HepG2 (cell line): ENCODE measurements around the gene MYO7A. TPM values are rescaled to one million over a fixed set of nuclear protein-coding genes. Genes with fewer than 3 reads are reported as not detected.

Experiments used
- ARHGAP35 ChIP-seq: sonication (generic); formaldehyde crosslinking; IDR thresholded peaks from 2 replicates; pipeline ENCODE4 v1.9.0; 2022; ENCODE audit warnings: mild to moderate bottlenecking, inconsistent platforms, moderate library complexity, missing genetic modification reagents, borderline replicate concordance
- ARID2 ChIP-seq: sonication (generic); formaldehyde crosslinking; IDR thresholded peaks from 2 replicates; pipeline ENCODE4 v1.8.1; 2022; ENCODE audit warnings: mild to moderate bottlenecking, missing genetic modification reagents, borderline replicate concordance
- ATF1 ChIP-seq: IDR thresholded peaks from 2 replicates; pipeline ENCODE4 v1.6.1; 2016; ENCODE audit warnings: mild to moderate bottlenecking, control low read depth
- CBX5 ChIP-seq: sonication (generic); formaldehyde crosslinking; IDR thresholded peaks from 2 replicates; pipeline ENCODE4 v1.4.0; 2020; ENCODE audit warnings: missing genetic modification reagents, borderline replicate concordance
- CHCHD3 ChIP-seq: sonication (generic); formaldehyde crosslinking; IDR thresholded peaks from 2 replicates; pipeline ENCODE4 v1.8.0; 2022; ENCODE audit warnings: mild to moderate bottlenecking, missing genetic modification reagents, moderate library complexity
- CHD4 ChIP-seq: fragments of 200-600 bp; sonication (generic); IDR thresholded peaks from 2 replicates; pipeline ENCODE4 v1.7.0; 2017; ENCODE audit warnings: mild to moderate bottlenecking, low read length, borderline replicate concordance
- ELF1 ChIP-seq: sonication (generic); formaldehyde crosslinking; IDR thresholded peaks from 2 replicates; pipeline ENCODE4 v1.4.0; 2020; ENCODE audit warnings: missing genetic modification reagents
- ERF ChIP-seq: IDR thresholded peaks from 2 replicates; pipeline ENCODE4 v1.6.1; 2018; ENCODE audit warnings: missing biosample characterization, missing genetic modification reagents
- ISX ChIP-seq: sonication (generic); formaldehyde crosslinking; conservative IDR thresholded peaks from 2 replicates; pipeline ENCODE4 v1.5.0; 2020; ENCODE audit warnings: missing genetic modification reagents
- MED1 ChIP-seq: sonication (generic); formaldehyde crosslinking; IDR thresholded peaks from 2 replicates; pipeline ENCODE4 v1.4.0; 2020; ENCODE audit warnings: missing genetic modification reagents
- NBN ChIP-seq: fragments of 450-650 bp; conservative IDR thresholded peaks from 2 replicates; pipeline ENCODE4 v1.6.1; 2017
- NCOA5 ChIP-seq: sonication (generic); formaldehyde crosslinking; IDR thresholded peaks from 2 replicates; pipeline ENCODE4 v1.4.0; 2020; ENCODE audit warnings: missing genetic modification reagents
- NONO ChIP-seq, 2 experiments: fragments of 450-650 bp in 1 of 2; sonication (generic) in 1 of 2; formaldehyde crosslinking in 1 of 2; IDR thresholded peaks in 1 of 2; conservative IDR thresholded peaks in 1 of 2; 2 replicates each; pipeline versions ENCODE4 v1.6.1 to v1.8.0; 2017 to 2022; ENCODE audit warnings: mild to moderate bottlenecking in 1 of 2, missing genetic modification reagents in 1 of 2, moderate library complexity in 1 of 2
- NR2F2 ChIP-seq: IDR thresholded peaks from 2 replicates; pipeline ENCODE4 v1.6.1; 2012; ENCODE audit warnings: low read depth, inconsistent platforms, borderline replicate concordance
- PHF21A ChIP-seq: sonication (generic); formaldehyde crosslinking; IDR thresholded peaks from 2 replicates; pipeline ENCODE4 v1.5.0; 2020; ENCODE audit warnings: mild to moderate bottlenecking, missing genetic modification reagents
- RARA ChIP-seq: IDR thresholded peaks from 2 replicates; pipeline ENCODE4 v1.6.1; 2016; ENCODE audit warnings: missing genetic modification reagents, missing compliant biosample characterization
- REPIN1 ChIP-seq: sonication (generic); formaldehyde crosslinking; IDR thresholded peaks from 2 replicates; pipeline ENCODE4 v1.8.0; 2022; ENCODE audit warnings: missing genetic modification reagents, low read depth, mild to moderate bottlenecking, borderline replicate concordance
- SRY ChIP-seq: sonication (generic); formaldehyde crosslinking; IDR thresholded peaks from 2 replicates; pipeline ENCODE4 v1.8.0; 2022; ENCODE audit warnings: mild to moderate bottlenecking, missing genetic modification reagents
- TARDBP ChIP-seq: sonication (generic); formaldehyde crosslinking; IDR thresholded peaks from 2 replicates; pipeline ENCODE4 v1.8.0; 2022; ENCODE audit warnings: mild to moderate bottlenecking, missing genetic modification reagents
- THAP11 ChIP-seq: IDR thresholded peaks from 2 replicates; pipeline ENCODE4 v1.6.1; 2016; ENCODE audit warnings: missing biosample characterization, missing genetic modification reagents
- ZFAT ChIP-seq: sonication (generic); formaldehyde crosslinking; conservative IDR thresholded peaks from 2 replicates; pipeline ENCODE4 v1.8.1; 2023; ENCODE audit warnings: missing genetic modification reagents, inconsistent platforms
- ZFY ChIP-seq: sonication (generic); formaldehyde crosslinking; IDR thresholded peaks from 2 replicates; pipeline ENCODE4 v1.4.0; 2020; ENCODE audit warnings: missing genetic modification reagents
- ZNF160 ChIP-seq: sonication (generic); formaldehyde crosslinking; IDR thresholded peaks from 2 replicates; pipeline ENCODE4 v1.8.0; 2022; ENCODE audit warnings: mild to moderate bottlenecking, inconsistent platforms, missing genetic modification reagents
- ZNF230 ChIP-seq: sonication (generic); formaldehyde crosslinking; IDR thresholded peaks from 2 replicates; pipeline ENCODE4 v1.4.0; 2020; ENCODE audit warnings: mild to moderate bottlenecking, missing genetic modification reagents
- ZNF383 ChIP-seq: sonication (generic); formaldehyde crosslinking; IDR thresholded peaks from 2 replicates; pipeline ENCODE4 v1.4.0; 2020; ENCODE audit warnings: missing genetic modification reagents, mild to moderate bottlenecking, borderline replicate concordance
- ZNF766 ChIP-seq: sonication (generic); formaldehyde crosslinking; IDR thresholded peaks from 2 replicates; pipeline ENCODE4 v1.5.0; 2020; ENCODE audit warnings: missing genetic modification reagents, borderline replicate concordance
- ZNF788 ChIP-seq: sonication (generic); formaldehyde crosslinking; IDR thresholded peaks from 2 replicates; pipeline ENCODE4 v1.5.0; 2020; ENCODE audit warnings: mild to moderate bottlenecking, missing genetic modification reagents, borderline replicate concordance
- ZSCAN9 ChIP-seq: IDR thresholded peaks from 2 replicates; pipeline ENCODE4 v1.6.1; 2016; ENCODE audit warnings: borderline replicate concordance
- polyA plus RNA-seq, 8 experiments: library from polyadenylated mRNA; depleted of rRNA in 3 of 8; stranded (reverse) in 7 of 8; unstranded in 1 of 8; fragments of >200 nt; fragmentation: Illumina TruSeq in 4 of 8; extraction: Trizol in 4 of 8; gene quantifications; 2 replicates each; pipeline versions ENCODE4 v1.2.1 to v1.2.3, GENCODE V29; 2011 to 2016; ENCODE audit warnings: low read depth in 4 of 8, missing spikeins in 1 of 8, mixed read lengths in 1 of 8; ENCODE audit not compliant: insufficient read depth in 1 of 8
- total RNA-seq, 5 experiments: library from RNA; depleted of rRNA; stranded (reverse); fragments of >200 nt; fragmentation: Illumina TruSeq; extraction: Trizol; gene quantifications; 2 replicates each; pipeline ENCODE4 v1.2.3, GENCODE V29; 2016; ENCODE audit warnings: low read depth in 1 of 5
- TF ChIP-seq, protein P1 (sequence below): sonication (generic); formaldehyde crosslinking; IDR thresholded peaks from 2 replicates; pipeline ENCODE4 v1.9.0; 2021; ENCODE audit warnings: missing genetic modification reagents, borderline replicate concordance
- TF ChIP-seq, protein P2 (sequence below): sonication (generic); formaldehyde crosslinking; IDR thresholded peaks from 2 replicates; pipeline ENCODE4 v1.8.1; 2022; ENCODE audit warnings: low read depth, mild to moderate bottlenecking, missing genetic modification reagents

The MYO7A gene
- total and polyA plus RNA-seq, 2 of the 13 experiments (the other 11 are each of a cell fraction or from before 2014, with no cell fraction given): 7.5 to 10.0 TPM

DNA sequence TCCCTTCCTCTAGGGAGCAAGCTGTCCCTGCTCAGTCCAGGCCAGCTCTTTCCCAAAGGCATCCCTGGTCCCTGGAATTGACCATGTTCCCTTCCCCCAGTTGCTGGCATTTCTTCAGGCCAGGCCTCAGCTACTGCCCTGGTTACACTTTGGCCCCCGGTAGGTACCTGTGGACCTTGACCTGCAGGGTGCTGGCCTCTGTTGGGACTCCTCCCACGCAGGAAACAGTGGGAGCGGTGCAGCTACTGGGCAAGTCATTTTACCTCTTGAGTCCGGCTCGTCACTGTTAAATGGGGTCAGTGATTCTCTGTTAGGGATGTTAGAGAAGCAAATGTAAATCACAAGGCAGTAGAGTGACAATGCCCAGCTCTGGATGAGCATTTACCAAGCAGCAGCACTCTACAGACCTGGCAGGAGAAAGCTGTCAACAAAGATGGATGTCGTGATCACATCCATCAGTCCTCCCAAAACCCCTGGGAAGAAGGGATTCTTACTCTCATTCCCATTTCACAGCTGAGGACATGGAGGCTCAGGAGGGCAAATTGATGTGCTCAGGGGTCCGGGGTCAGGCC lies 16.9 kb downstream of the MYO7A start (continued):
- TF ChIP-seq ZFAT (CRISPR knock-in tag): no peak
- no peak for TF ChIP-seq CHD4
- TF ChIP-seq ZNF788 (CRISPR knock-in tag): peak; percentile 20; the same call in 1 of the 2 replicates
- TF ChIP-seq ELF1 (CRISPR knock-in tag): no peak
- no peak for TF ChIP-seq CHCHD3 (CRISPR knock-in tag)
- TF ChIP-seq, protein P1, sequence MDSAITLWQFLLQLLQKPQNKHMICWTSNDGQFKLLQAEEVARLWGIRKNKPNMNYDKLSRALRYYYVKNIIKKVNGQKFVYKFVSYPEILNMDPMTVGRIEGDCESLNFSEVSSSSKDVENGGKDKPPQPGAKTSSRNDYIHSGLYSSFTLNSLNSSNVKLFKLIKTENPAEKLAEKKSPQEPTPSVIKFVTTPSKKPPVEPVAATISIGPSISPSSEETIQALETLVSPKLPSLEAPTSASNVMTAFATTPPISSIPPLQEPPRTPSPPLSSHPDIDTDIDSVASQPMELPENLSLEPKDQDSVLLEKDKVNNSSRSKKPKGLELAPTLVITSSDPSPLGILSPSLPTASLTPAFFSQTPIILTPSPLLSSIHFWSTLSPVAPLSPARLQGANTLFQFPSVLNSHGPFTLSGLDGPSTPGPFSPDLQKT (CRISPR knock-in tag): no peak
- TF ChIP-seq THAP11: 0 out of 2 replicates have a peak, but pooled peaks have one; percentile 23
- TF ChIP-seq ZNF383 (CRISPR knock-in tag): peak; percentile 95; the same call in 1 of the 2 replicates
- no peak for TF ChIP-seq SRY (CRISPR knock-in tag)
- TF ChIP-seq ZFY: peak; percentile 77; the same call in 1 of the 2 replicates
- peak; percentile 74; the same call in 1 of the 2 replicates for TF ChIP-seq ZNF230
- TF ChIP-seq ZSCAN9 (CRISPR knock-in tag): no peak
- no peak for TF ChIP-seq ERF (CRISPR knock-in tag)
- no peak for TF ChIP-seq NONO (IDR thresholded peaks at IDR 0.05)
- TF ChIP-seq NONO (CRISPR knock-in tag; conservative IDR thresholded peaks at IDR 0.05): peak; percentile 48; the same call in 1 of the 2 replicates
- peak; percentile 82 for TF ChIP-seq RARA
- TF ChIP-seq ZNF766 (CRISPR knock-in tag): no peak
- TF ChIP-seq ATF1 (CRISPR knock-in tag): no peak
- TF ChIP-seq MED1 (CRISPR knock-in tag): peak; percentile 65; the same call in 1 of the 2 replicates
- peak; percentile 78 for TF ChIP-seq PHF21A
- TF ChIP-seq NCOA5 (CRISPR knock-in tag): no peak
- TF ChIP-seq, protein P2, sequence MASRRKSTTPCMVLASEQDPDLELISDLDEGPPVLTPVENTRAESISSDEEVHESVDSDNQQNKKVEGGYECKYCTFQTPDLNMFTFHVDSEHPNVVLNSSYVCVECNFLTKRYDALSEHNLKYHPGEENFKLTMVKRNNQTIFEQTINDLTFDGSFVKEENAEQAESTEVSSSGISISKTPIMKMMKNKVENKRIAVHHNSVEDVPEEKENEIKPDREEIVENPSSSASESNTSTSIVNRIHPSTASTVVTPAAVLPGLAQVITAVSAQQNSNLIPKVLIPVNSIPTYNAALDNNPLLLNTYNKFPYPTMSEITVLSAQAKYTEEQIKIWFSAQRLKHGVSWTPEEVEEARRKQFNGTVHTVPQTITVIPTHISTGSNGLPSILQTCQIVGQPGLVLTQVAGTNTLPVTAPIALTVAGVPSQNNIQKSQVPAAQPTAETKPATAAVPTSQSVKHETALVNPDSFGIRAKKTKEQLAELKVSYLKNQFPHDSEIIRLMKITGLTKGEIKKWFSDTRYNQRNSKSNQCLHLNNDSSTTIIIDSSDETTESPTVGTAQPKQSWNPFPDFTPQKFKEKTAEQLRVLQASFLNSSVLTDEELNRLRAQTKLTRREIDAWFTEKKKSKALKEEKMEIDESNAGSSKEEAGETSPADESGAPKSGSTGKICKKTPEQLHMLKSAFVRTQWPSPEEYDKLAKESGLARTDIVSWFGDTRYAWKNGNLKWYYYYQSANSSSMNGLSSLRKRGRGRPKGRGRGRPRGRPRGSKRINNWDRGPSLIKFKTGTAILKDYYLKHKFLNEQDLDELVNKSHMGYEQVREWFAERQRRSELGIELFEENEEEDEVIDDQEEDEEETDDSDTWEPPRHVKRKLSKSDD (CRISPR knock-in tag): no peak
- no peak for TF ChIP-seq ARID2 (CRISPR knock-in tag)
- peak; percentile 59; the same call in 1 of the 2 replicates for TF ChIP-seq TARDBP (CRISPR knock-in tag)
- no peak for TF ChIP-seq NBN
- TF ChIP-seq ARHGAP35: no peak
- no peak for TF ChIP-seq ISX
- peak; percentile 69; the same call in 1 of the 2 replicates for TF ChIP-seq CBX5 (CRISPR knock-in tag)
- TF ChIP-seq ZNF160 (CRISPR knock-in tag): no peak
- peak; percentile 60; the same call in 1 of the 2 replicates for TF ChIP-seq NR2F2
- TF ChIP-seq REPIN1 (CRISPR knock-in tag): no peak
